ENCODE measurements around the gene ACBD6.

GRCh38 chr1:180385144-180385543 is 117.2 kb downstream of the ACBD6 start:
- TF ChIP-seq POLR2A (IDR thresholded peaks at IDR 0.05; ENCODE audit: low read depth, low read length) (no peak), POLR2AphosphoS5 (IDR thresholded peaks at IDR 0.05; ENCODE audit: low read depth, low read length) (no peak)

Measured in GM12892 (cell line).